Suprapubic skin (tissue), 4 donors: Measurements from ENCODE around the gene ATP1B2.

Experiments
- CTCF ChIP-seq, 2 donors: fragments of 200-600 bp in 1 of 2; fragments of 450-650 bp in 1 of 2; sonication (generic) in 1 of 2; IDR thresholded peaks; one replicate each; pipeline ENCODE4 v1.5.1; 2016 to 2019; ENCODE audit warnings: antibody characterized with exemption in 2 of 2, mild to moderate bottlenecking in 1 of 2, moderate library complexity in 1 of 2
- POLR2A ChIP-seq, 2 donors: fragments of 450-650 bp; IDR thresholded peaks; one replicate each; pipeline ENCODE4 v1.6.1; 2017; ENCODE audit warnings: antibody characterized with exemption in 2 of 2, mild to moderate bottlenecking in 2 of 2, moderate library complexity in 2 of 2
- POLR2AphosphoS5 ChIP-seq, 3 donors: sonication (generic); formaldehyde crosslinking; IDR thresholded peaks; one replicate each; pipeline ENCODE4 v1.6.1; 2017; ENCODE audit warnings: antibody characterized with exemption in 3 of 3

DNA sequence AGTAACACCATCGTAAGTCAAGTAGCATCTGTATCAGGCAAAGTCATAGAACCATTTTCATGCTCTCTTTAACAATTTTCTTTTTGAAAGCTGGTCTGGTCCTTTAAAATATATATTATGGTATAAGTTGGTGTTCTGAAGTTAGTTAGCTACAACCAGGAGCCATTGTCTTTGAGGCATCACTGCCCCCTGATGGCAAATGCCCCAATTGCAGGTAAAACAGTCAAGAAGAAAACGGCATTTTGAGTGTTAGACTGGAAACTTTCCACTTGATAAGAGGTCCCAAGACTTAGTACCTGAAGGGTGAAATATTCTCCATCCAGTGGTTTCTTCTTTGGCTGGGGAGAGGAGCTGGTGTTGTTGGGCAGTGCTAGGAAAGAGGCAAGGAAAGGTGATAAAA lies 22.5 kb downstream of the ATP1B2 start:
- no peak for TF ChIP-seq CTCF (IDR thresholded peaks at IDR 0.05)
- TF ChIP-seq POLR2A (IDR thresholded peaks at IDR 0.05): no peak
- no peak for TF ChIP-seq POLR2AphosphoS5 (IDR thresholded peaks at IDR 0.05)
